K562 (cell line): Measurements from ENCODE around the gene IL17REL. TPM values are rescaled to one million over a fixed set of nuclear protein-coding genes. Genes with fewer than 3 reads are reported as not detected.

Source experiments
- BCOR ChIP-seq: fragments of 450-650 bp; IDR thresholded peaks from 2 replicates; pipeline ENCODE4 v1.6.1; 2016
- CBFB ChIP-seq: sonication (generic); formaldehyde crosslinking; IDR thresholded peaks from 2 replicates; pipeline ENCODE4 v1.4.0; 2020; ENCODE audit warnings: mild to moderate bottlenecking, missing genetic modification reagents
- CBX1 ChIP-seq: sonication (generic); IDR thresholded peaks from 2 replicates; pipeline ENCODE4 v1.6.1; 2016; ENCODE audit warnings: antibody characterized with exemption, low read depth, mild to moderate bottlenecking
- FIP1L1 ChIP-seq: fragments of 200-400 bp; formaldehyde crosslinking; IDR thresholded peaks from 2 replicates; pipeline ENCODE4 v1.6.1; 2018; ENCODE audit warnings: mild to moderate bottlenecking, low read depth, low read length; ENCODE audit not compliant: poor library complexity, severe bottlenecking
- FOXM1 ChIP-seq, 2 experiments: fragments of 450-650 bp in 1 of 2; sonication (generic) in 1 of 2; formaldehyde crosslinking in 1 of 2; IDR thresholded peaks; 2 replicates each; pipeline versions ENCODE4 v1.6.1 to v1.9.0; 2017 to 2022; ENCODE audit warnings: low read depth in 2 of 2, mild to moderate bottlenecking in 2 of 2, missing genetic modification reagents in 1 of 2, moderate library complexity in 1 of 2
- FOXP1 ChIP-seq: sonication (generic); formaldehyde crosslinking; IDR thresholded peaks from 2 replicates; pipeline ENCODE4 v1.8.0; 2022; ENCODE audit warnings: mild to moderate bottlenecking, missing genetic modification reagents
- KDM1A ChIP-seq, 2 experiments: fragments of 450-650 bp; IDR thresholded peaks; 2 replicates each; pipeline ENCODE4 v1.6.1; 2016; ENCODE audit warnings: mild to moderate bottlenecking in 2 of 2
- NEUROD1 ChIP-seq: fragments of 150-350 bp; IDR thresholded peaks from 2 replicates; pipeline ENCODE4 v1.6.1; 2014; ENCODE audit warnings: borderline replicate concordance, low read length, low read depth; ENCODE audit not compliant: partially characterized antibody
- NONO ChIP-seq, 2 experiments: fragments of 200-400 bp in 1 of 2; fragments of 450-650 bp in 1 of 2; formaldehyde crosslinking in 1 of 2; IDR thresholded peaks; 2 replicates each; pipeline ENCODE4 v1.6.1; 2017; ENCODE audit warnings: low read depth in 2 of 2, mild to moderate bottlenecking in 2 of 2, moderate library complexity in 2 of 2, low read length in 1 of 2
- RCOR1 ChIP-seq, 2 experiments: IDR thresholded peaks; 2 replicates each; pipeline ENCODE4 v1.6.1; 2012; ENCODE audit warnings: low read depth in 2 of 2, low read length in 2 of 2, borderline replicate concordance in 1 of 2, improper control_type of control experiment in 1 of 2
- SMARCA5 ChIP-seq: fragments of 450-650 bp; IDR thresholded peaks from 2 replicates; pipeline ENCODE4 v1.6.1; 2016
- TEAD2 ChIP-seq: fragments of 450-650 bp; IDR thresholded peaks from 2 replicates; pipeline ENCODE4 v1.6.1; 2016; ENCODE audit warnings: missing genetic modification characterization, control low read depth, missing compliant biosample characterization
- ZC3H4 ChIP-seq: sonication (generic); formaldehyde crosslinking; IDR thresholded peaks from 2 replicates; pipeline ENCODE4 v1.9.0; 2021; ENCODE audit warnings: missing genetic modification reagents, borderline replicate concordance
- ZFP36 ChIP-seq: fragments of 150-350 bp; IDR thresholded peaks from 2 replicates; pipeline ENCODE4 v1.6.1; 2018; ENCODE audit warnings: low read length, low read depth; ENCODE audit not compliant: partially characterized antibody
- ZNF551 ChIP-seq: fragments of 250-450 bp; sonication (Bioruptor Pico); IDR thresholded peaks from 2 replicates; pipeline ENCODE4 v1.5.0; 2021; ENCODE audit warnings: mild to moderate bottlenecking, moderate library complexity
- ZNF586 ChIP-seq: fragments of 450-650 bp; formaldehyde crosslinking; conservative IDR thresholded peaks from 2 replicates; pipeline ENCODE4 v1.4.0; 2020; ENCODE audit warnings: mild to moderate bottlenecking, moderate library complexity
- polyA plus RNA-seq, 8 experiments: library from polyadenylated mRNA; depleted of rRNA in 4 of 8; stranded (reverse) in 5 of 8; unstranded in 3 of 8; fragments of >200 nt; fragmentation: Nextera tagmentation in 2 of 8; fragmentation: Illumina TruSeq in 1 of 8; extraction: Ambion mirVana in 2 of 8; extraction: Trizol in 1 of 8; gene quantifications; 2 replicates each; pipeline versions ENCODE4 v1.2.1 to v1.2.3, GENCODE V29; 2011 to 2014; ENCODE audit warnings: inconsistent platforms in 1 of 8, missing spikeins in 1 of 8
- total RNA-seq, 7 experiments: library from RNA; depleted of rRNA in 6 of 7; stranded (reverse); fragments of >200 nt in 6 of 7; fragmentation: Illumina TruSeq in 2 of 7; extraction: Trizol in 2 of 7; gene quantifications; 2 replicates each; pipeline versions ENCODE4 v1.2.1 to v1.2.3, GENCODE V29; 2011 to 2021; ENCODE audit warnings: low replicate concordance in 1 of 7
- TF ChIP-seq, protein P1 (sequence below): fragments of 200-400 bp; formaldehyde crosslinking; IDR thresholded peaks from 2 replicates; pipeline ENCODE4 v1.6.1; 2017; ENCODE audit warnings: mild to moderate bottlenecking, low read depth, low read length, moderate library complexity
- TF ChIP-seq, protein P2 (sequence below), 2 experiments: fragments of 250-450 bp in 1 of 2; fragments of 450-650 bp in 1 of 2; sonication (Bioruptor Pico) in 1 of 2; IDR thresholded peaks; 2 replicates each; pipeline versions ENCODE4 v1.6.1 to v1.8.0; 2016 to 2021; ENCODE audit warnings: mild to moderate bottlenecking in 2 of 2, moderate library complexity in 2 of 2, missing compliant biosample characterization in 1 of 2, missing genetic modification characterization in 1 of 2
- TF ChIP-seq, protein P3 (sequence below): fragments of 250-450 bp; sonication (Bioruptor Pico); IDR thresholded peaks from 2 replicates; pipeline ENCODE4 v1.8.0; 2021; ENCODE audit warnings: moderate library complexity, mild to moderate bottlenecking, inconsistent platforms
- TF ChIP-seq, protein P4 (sequence below): sonication (generic); formaldehyde crosslinking; IDR thresholded peaks from 2 replicates; pipeline ENCODE4 v1.8.1; 2023; ENCODE audit warnings: mild to moderate bottlenecking, missing genetic modification reagents
- TF ChIP-seq, protein P5 (sequence below): IDR thresholded peaks from 3 replicates; pipeline ENCODE4 v1.6.1; 2011; ENCODE audit warnings: borderline replicate concordance, mild to moderate bottlenecking, moderate library complexity; ENCODE audit not compliant: insufficient read length; ENCODE audit errors: extremely low read depth

IL17REL gene
- total and polyA plus RNA-seq, 9 of the 15 experiments (the other 6 are each of a cell fraction or from before 2014, with no cell fraction given), result 0.05 to 0.42 (median 0.11) TPM; not detected in 4

DNA sequence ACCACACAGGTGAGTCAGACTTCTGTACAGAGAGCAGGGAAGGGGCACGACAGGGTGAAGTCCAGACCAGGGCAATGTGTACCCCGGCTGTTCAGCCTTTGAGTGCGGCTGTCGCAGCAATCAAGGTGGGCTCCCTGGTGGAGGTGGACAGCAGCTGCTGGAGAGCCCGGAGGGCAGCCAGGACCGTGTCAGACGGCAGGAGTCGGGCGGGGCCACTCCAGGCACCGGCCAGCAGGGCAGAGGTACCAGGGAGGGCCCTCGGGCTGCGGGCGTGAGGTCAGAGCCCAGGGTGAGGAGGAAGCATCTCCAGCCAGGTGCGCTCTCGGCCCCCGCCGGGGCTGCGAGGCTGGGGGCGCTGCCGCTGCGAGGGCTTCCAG, 52.8 kb downstream of the IL17REL start (continued):
- 0 out of 2 replicates have a peak, but pooled peaks have one; percentile 38 for TF ChIP-seq FOXP1 (CRISPR knock-in tag)
- TF ChIP-seq, protein P1, sequence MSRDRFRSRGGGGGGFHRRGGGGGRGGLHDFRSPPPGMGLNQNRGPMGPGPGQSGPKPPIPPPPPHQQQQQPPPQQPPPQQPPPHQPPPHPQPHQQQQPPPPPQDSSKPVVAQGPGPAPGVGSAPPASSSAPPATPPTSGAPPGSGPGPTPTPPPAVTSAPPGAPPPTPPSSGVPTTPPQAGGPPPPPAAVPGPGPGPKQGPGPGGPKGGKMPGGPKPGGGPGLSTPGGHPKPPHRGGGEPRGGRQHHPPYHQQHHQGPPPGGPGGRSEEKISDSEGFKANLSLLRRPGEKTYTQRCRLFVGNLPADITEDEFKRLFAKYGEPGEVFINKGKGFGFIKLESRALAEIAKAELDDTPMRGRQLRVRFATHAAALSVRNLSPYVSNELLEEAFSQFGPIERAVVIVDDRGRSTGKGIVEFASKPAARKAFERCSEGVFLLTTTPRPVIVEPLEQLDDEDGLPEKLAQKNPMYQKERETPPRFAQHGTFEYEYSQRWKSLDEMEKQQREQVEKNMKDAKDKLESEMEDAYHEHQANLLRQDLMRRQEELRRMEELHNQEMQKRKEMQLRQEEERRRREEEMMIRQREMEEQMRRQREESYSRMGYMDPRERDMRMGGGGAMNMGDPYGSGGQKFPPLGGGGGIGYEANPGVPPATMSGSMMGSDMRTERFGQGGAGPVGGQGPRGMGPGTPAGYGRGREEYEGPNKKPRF, result no peak
- no peak for TF ChIP-seq NEUROD1
- peak; percentile 89 for TF ChIP-seq BCOR
- peak; percentile 52; the same call in 1 of the 2 replicates for TF ChIP-seq CBX1
- TF ChIP-seq, protein P2, sequence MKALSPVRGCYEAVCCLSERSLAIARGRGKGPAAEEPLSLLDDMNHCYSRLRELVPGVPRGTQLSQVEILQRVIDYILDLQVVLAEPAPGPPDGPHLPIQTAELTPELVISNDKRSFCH (CRISPR knock-in tag; IDR thresholded peaks at IDR 0.05), result no peak
- TF ChIP-seq, protein P2 (tag; IDR thresholded peaks at IDR 0.05), result 0 out of 2 replicates have a peak, but pooled peaks have one; percentile 56
- TF ChIP-seq RCOR1 (IDR thresholded peaks at IDR 0.05; ENCODE audit: borderline replicate concordance in 1 of 2, low read depth in 2 of 2, low read length in 2 of 2), result 0 out of 4 replicates have a peak, but pooled peaks of 1 of the 2 experiments have one; percentile 12
- TF ChIP-seq, protein P3, sequence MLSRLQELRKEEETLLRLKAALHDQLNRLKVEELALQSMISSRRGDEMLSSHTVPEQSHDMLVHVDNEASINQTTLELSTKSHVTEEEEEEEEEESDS (CRISPR knock-in tag), result no peak
- TF ChIP-seq, protein P4, sequence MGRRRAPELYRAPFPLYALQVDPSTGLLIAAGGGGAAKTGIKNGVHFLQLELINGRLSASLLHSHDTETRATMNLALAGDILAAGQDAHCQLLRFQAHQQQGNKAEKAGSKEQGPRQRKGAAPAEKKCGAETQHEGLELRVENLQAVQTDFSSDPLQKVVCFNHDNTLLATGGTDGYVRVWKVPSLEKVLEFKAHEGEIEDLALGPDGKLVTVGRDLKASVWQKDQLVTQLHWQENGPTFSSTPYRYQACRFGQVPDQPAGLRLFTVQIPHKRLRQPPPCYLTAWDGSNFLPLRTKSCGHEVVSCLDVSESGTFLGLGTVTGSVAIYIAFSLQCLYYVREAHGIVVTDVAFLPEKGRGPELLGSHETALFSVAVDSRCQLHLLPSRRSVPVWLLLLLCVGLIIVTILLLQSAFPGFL, result no peak
- TF ChIP-seq FIP1L1, result peak; percentile 84
- no peak for TF ChIP-seq ZNF551 (CRISPR knock-in tag)
- peak in 1 of 2 experiments; percentile 76; a peak in 2 of 4 replicates for TF ChIP-seq KDM1A (IDR thresholded peaks at IDR 0.05)
- 0 out of 2 replicates have a peak, but pooled peaks have one; percentile 1 for TF ChIP-seq ZC3H4 (CRISPR knock-in tag)
- TF ChIP-seq TEAD2 (tag), result no peak
- TF ChIP-seq FOXM1 (IDR thresholded peaks at IDR 0.05; ENCODE audit: low read depth), result no peak
- TF ChIP-seq FOXM1 (CRISPR knock-in tag; IDR thresholded peaks at IDR 0.05; ENCODE audit: low read depth), result no peak
- TF ChIP-seq, protein P5, sequence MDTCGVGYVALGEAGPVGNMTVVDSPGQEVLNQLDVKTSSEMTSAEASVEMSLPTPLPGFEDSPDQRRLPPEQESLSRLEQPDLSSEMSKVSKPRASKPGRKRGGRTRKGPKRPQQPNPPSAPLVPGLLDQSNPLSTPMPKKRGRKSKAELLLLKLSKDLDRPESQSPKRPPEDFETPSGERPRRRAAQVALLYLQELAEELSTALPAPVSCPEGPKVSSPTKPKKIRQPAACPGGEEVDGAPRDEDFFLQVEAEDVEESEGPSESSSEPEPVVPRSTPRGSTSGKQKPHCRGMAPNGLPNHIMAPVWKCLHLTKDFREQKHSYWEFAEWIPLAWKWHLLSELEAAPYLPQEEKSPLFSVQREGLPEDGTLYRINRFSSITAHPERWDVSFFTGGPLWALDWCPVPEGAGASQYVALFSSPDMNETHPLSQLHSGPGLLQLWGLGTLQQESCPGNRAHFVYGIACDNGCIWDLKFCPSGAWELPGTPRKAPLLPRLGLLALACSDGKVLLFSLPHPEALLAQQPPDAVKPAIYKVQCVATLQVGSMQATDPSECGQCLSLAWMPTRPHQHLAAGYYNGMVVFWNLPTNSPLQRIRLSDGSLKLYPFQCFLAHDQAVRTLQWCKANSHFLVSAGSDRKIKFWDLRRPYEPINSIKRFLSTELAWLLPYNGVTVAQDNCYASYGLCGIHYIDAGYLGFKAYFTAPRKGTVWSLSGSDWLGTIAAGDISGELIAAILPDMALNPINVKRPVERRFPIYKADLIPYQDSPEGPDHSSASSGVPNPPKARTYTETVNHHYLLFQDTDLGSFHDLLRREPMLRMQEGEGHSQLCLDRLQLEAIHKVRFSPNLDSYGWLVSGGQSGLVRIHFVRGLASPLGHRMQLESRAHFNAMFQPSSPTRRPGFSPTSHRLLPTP, result peak; percentile 56
- TF ChIP-seq ZNF586, result no peak
- peak; percentile 99 for TF ChIP-seq ZFP36
- peak; percentile 74; the same call in 1 of the 2 replicates for TF ChIP-seq SMARCA5
- 0 out of 2 replicates have a peak, but pooled peaks have one; percentile 62 for TF ChIP-seq CBFB
- peak in 1 of 2 experiments; percentile 36; a peak in 1 of 4 replicates for TF ChIP-seq NONO (IDR thresholded peaks at IDR 0.05; ENCODE audit: low read depth in 2 of 2, low read length in 1 of 2)
